ENCODE measurements around the gene RPRD2.

Gene RPRD2

GRCh38 chr1:150407330-150407729 is 43.4 kb downstream of the RPRD2 start:
- FAIRE-seq (no peak), DNase-seq (ENCODE audit: insufficient read length, low spot score) (no peak)
- TF ChIP-seq TAF1 (IDR thresholded peaks at IDR 0.05; ENCODE audit: low read depth, low read length) (no peak), PAX5 (IDR thresholded peaks at IDR 0.05; ENCODE audit: insufficient read depth, low read length, severe bottlenecking) (no peak), SPI1 (IDR thresholded peaks at IDR 0.05; ENCODE audit: low read depth, low read length) (no peak), POLR2AphosphoS5 (IDR thresholded peaks at IDR 0.05; ENCODE audit: low read depth, low read length) (no peak), POLR2A (IDR thresholded peaks at IDR 0.05; ENCODE audit: low read depth, low read length) (no peak), POU2F2 (IDR thresholded peaks at IDR 0.05; ENCODE audit: low read depth, low read length) (no peak)

DNA sequence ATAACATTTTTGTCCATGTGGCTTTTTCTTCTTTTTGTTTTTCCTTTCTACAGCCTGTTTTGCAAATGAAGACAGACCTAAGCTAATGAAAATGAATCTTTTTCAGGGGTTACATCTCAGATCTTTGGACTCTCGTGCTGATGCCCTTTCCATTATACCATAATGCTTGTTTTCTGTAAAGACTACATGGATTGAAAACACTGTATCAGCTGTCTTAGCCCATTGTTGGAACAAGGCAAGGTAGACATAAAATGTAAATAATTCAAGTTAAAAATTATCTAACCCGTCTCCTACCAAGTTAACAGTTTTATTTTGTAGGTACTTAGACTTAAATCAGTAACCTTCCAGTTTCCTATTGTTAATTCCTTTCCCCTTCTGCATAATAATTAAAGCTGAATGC is 44.9 kb downstream of the RPRD2 start:
- DNase-seq (ENCODE audit: insufficient read length, low spot score) = no peak
- TF ChIP-seq POLR2A (IDR thresholded peaks at IDR 0.05; ENCODE audit: low read depth, low read length) = no peak
- TF ChIP-seq POU2F2 (IDR thresholded peaks at IDR 0.05; ENCODE audit: low read depth, low read length) = no peak
- no peak for TF ChIP-seq TAF1 (IDR thresholded peaks at IDR 0.05; ENCODE audit: low read depth, low read length)
- TF ChIP-seq PAX5 (IDR thresholded peaks at IDR 0.05; ENCODE audit: insufficient read depth, low read length, severe bottlenecking) = no peak
- TF ChIP-seq POLR2AphosphoS5 (IDR thresholded peaks at IDR 0.05; ENCODE audit: low read depth, low read length) = no peak
- TF ChIP-seq SPI1 (IDR thresholded peaks at IDR 0.05; ENCODE audit: low read depth, low read length) = no peak
- no peak for FAIRE-seq

DNA sequence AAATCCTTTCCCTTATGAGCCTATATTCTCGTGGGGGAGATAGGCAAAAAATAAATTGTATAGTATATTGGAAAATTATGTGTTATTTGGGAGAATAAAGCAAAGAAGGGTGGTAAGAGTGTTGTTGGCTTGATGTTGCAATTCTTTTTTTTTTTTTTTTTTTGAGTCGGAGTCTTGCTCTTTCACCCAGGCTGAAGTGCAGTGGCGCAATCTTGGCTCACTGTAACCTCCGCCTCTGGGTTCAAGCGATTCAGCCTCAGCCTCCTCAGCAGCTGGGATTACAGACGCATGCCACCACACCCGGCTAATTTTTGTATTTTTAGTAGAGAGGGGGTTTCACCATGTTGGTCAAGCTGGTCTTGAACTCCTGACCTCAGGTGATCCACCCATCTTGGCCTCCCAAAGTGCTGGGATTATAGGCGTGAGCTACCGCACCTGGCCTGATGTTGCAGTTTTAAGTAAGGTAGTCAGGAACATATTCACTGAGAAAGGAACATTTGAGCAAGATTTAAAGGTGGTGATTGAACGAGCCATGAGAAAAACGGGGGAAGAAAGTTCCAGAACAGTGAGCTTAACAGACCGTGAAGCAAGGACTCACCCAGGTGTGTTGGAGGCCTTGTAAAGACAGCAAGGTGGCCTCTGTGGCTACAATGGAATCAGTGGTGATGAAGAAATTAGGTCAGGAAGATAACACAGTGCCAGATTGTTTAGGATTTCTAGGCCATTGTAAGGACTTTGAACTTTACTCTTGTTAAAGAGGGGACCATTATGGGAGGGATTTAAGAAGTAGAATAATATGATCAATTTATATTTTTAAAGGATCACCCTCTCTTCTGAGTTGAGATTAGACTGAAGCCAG is 45.8 kb downstream of the RPRD2 start:
- DNase-seq (ENCODE audit: insufficient read length, low spot score) (no peak), FAIRE-seq (no peak)
- no peak for TF ChIP-seq SPI1 (IDR thresholded peaks at IDR 0.05; ENCODE audit: low read depth, low read length)
- TF ChIP-seq TAF1 (IDR thresholded peaks at IDR 0.05; ENCODE audit: low read depth, low read length) = no peak
- no peak for TF ChIP-seq POU2F2 (IDR thresholded peaks at IDR 0.05; ENCODE audit: low read depth, low read length)
- no peak for TF ChIP-seq PAX5 (IDR thresholded peaks at IDR 0.05; ENCODE audit: insufficient read depth, low read length, severe bottlenecking)
- TF ChIP-seq POLR2AphosphoS5 (IDR thresholded peaks at IDR 0.05; ENCODE audit: low read depth, low read length) = no peak
- TF ChIP-seq POLR2A (IDR thresholded peaks at IDR 0.05; ENCODE audit: low read depth, low read length) = no peak

DNA sequence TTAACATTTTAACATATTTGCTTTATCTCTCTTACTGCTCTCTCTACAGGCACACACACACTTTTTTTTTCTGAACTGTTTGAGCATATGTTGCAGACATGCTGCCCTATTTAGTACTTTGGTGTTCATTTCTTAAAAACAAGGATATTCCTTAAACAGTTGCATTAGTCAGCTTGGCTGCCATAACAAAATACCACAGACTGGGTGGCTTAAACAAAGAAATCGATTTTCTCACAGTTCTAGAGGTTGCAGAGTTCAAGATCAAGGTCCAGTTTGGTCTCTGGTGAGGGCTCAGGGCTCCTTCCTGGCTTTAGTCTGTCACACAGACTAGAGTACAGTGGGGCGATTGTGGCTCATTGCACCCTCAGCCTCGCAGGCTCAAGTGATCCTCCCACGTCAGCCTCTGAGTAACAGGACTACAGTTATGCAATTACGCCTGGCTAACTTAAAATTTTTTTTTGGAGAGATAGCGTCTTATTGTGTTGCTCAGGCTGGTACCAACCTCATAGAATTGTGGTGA is 46.7 kb downstream of the RPRD2 start:
- FAIRE-seq = no peak
- DNase-seq (ENCODE audit: insufficient read length, low spot score) = no peak
- TF ChIP-seq POU2F2 (IDR thresholded peaks at IDR 0.05; ENCODE audit: low read depth, low read length) (no peak), TAF1 (IDR thresholded peaks at IDR 0.05; ENCODE audit: low read depth, low read length) (no peak), POLR2AphosphoS5 (IDR thresholded peaks at IDR 0.05; ENCODE audit: low read depth, low read length) (no peak), POLR2A (IDR thresholded peaks at IDR 0.05; ENCODE audit: low read depth, low read length) (no peak), SPI1 (IDR thresholded peaks at IDR 0.05; ENCODE audit: low read depth, low read length) (no peak), PAX5 (IDR thresholded peaks at IDR 0.05; ENCODE audit: insufficient read depth, low read length, severe bottlenecking) (no peak)

- no peak for FAIRE-seq
- no peak for TF ChIP-seq SPI1 (IDR thresholded peaks at IDR 0.05; ENCODE audit: low read depth, low read length)
- no peak for TF ChIP-seq TAF1 (IDR thresholded peaks at IDR 0.05; ENCODE audit: low read depth, low read length)
- TF ChIP-seq PAX5 (IDR thresholded peaks at IDR 0.05; ENCODE audit: insufficient read depth, low read length, severe bottlenecking) = no peak
- no peak for TF ChIP-seq POU2F2 (IDR thresholded peaks at IDR 0.05; ENCODE audit: low read depth, low read length)
- no peak for TF ChIP-seq POLR2AphosphoS5 (IDR thresholded peaks at IDR 0.05; ENCODE audit: low read depth, low read length)
- no peak for TF ChIP-seq POLR2A (IDR thresholded peaks at IDR 0.05; ENCODE audit: low read depth, low read length)
Measured at GRCh38 chr1:150414592-150414991, 50.6 kb downstream of the RPRD2 start.

GRCh38 chr1:150415800-150416199 is 51.9 kb downstream of the RPRD2 start:
- TF ChIP-seq SPI1 (IDR thresholded peaks at IDR 0.05; ENCODE audit: low read depth, low read length) = no peak
- no peak for TF ChIP-seq POU2F2 (IDR thresholded peaks at IDR 0.05; ENCODE audit: low read depth, low read length)
- TF ChIP-seq PAX5 (IDR thresholded peaks at IDR 0.05; ENCODE audit: insufficient read depth, low read length, severe bottlenecking) = no peak
- no peak for TF ChIP-seq POLR2A (IDR thresholded peaks at IDR 0.05; ENCODE audit: low read depth, low read length)
- no peak for TF ChIP-seq POLR2AphosphoS5 (IDR thresholded peaks at IDR 0.05; ENCODE audit: low read depth, low read length)
- TF ChIP-seq TAF1 (IDR thresholded peaks at IDR 0.05; ENCODE audit: low read depth, low read length) = no peak
- DNase-seq (ENCODE audit: insufficient read length, low spot score) (no peak), FAIRE-seq (no peak)

More at GRCh38 chr1:150414592-150414991, 50.6 kb downstream of the RPRD2 start:
- no peak for DNase-seq (ENCODE audit: insufficient read length, low spot score)

DNA sequence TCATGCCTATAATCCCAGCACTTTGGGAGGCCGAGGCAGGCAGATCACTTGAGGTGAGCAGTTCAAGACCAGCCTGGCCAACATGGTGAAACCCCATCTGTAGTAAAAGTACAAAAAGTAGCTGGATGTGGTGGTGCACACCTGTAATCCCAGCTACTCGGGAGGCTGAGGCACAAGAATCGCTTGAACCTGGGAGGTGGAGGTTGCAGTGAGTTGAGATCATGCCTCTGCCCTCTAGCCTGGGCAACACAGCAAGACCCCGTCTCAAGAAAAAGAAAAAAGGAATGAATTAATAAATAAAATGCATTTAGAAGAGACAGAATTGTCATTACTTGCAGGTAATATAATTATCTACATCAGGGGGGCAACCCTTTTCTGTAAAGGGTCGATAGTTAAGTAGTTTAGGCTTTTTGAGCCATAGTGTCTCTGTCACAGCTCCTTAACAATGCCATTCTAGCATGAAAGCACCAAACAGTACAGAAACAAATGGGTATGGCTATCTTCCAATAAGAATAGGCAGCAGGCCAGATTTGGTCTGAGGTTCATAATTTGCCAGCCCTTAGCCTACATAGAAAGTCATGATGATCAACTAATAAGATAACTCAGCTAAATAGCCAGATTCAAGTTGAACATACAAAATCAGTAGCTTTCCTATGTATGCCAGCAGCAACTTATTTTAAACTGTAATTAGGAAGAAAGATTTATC is 56.8 kb downstream of the RPRD2 start:
- no peak for FAIRE-seq
- TF ChIP-seq POU2F2 (IDR thresholded peaks at IDR 0.05; ENCODE audit: low read depth, low read length) = no peak
- no peak for DNase-seq (ENCODE audit: insufficient read length, low spot score)

DNA sequence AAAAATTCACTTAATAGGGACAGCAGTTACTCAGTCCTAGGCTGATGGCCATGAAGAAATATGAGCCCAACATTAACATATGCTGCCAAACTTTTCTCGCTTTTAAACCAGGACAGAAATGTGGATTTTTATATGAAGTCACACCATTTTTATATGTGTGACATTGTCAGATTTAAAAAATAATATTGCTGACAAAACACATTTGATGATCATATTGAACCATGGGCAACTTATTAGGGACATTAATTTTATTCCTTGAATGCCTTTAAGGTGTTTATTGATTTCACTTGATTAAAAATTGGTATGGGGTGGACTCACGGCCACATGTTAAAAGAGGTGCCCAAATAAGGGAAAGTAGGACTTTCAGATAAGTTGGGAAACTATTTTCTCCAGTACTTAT is 58.6 kb downstream of the RPRD2 start:
- no peak for TF ChIP-seq POU2F2 (IDR thresholded peaks at IDR 0.05; ENCODE audit: low read depth, low read length)
- no peak for TF ChIP-seq TAF1 (IDR thresholded peaks at IDR 0.05; ENCODE audit: low read depth, low read length)
- no peak for TF ChIP-seq POLR2A (IDR thresholded peaks at IDR 0.05; ENCODE audit: low read depth, low read length)
- TF ChIP-seq PAX5 (IDR thresholded peaks at IDR 0.05; ENCODE audit: insufficient read depth, low read length, severe bottlenecking) = no peak
- TF ChIP-seq POLR2AphosphoS5 (IDR thresholded peaks at IDR 0.05; ENCODE audit: low read depth, low read length) = no peak
- no peak for TF ChIP-seq SPI1 (IDR thresholded peaks at IDR 0.05; ENCODE audit: low read depth, low read length)
- FAIRE-seq = no peak

GRCh38 chr1:150429805-150430204 is 65.9 kb downstream of the RPRD2 start:
- DNase-seq (ENCODE audit: insufficient read length, low spot score) = no peak
- FAIRE-seq = no peak
- TF ChIP-seq SPI1 (IDR thresholded peaks at IDR 0.05; ENCODE audit: low read depth, low read length) = no peak
- no peak for TF ChIP-seq POLR2AphosphoS5 (IDR thresholded peaks at IDR 0.05; ENCODE audit: low read depth, low read length)
- no peak for TF ChIP-seq POU2F2 (IDR thresholded peaks at IDR 0.05; ENCODE audit: low read depth, low read length)
- TF ChIP-seq POLR2A (IDR thresholded peaks at IDR 0.05; ENCODE audit: low read depth, low read length) = no peak
- TF ChIP-seq PAX5 (IDR thresholded peaks at IDR 0.05; ENCODE audit: insufficient read depth, low read length, severe bottlenecking) = no peak
- no peak for TF ChIP-seq TAF1 (IDR thresholded peaks at IDR 0.05; ENCODE audit: low read depth, low read length)

More for the DNA sequence above, 58.6 kb downstream of the RPRD2 start:
- DNase-seq (ENCODE audit: insufficient read length, low spot score) = no peak

Data from GM12891 (cell line).